ACHN (cell line): ENCODE data around the gene CXorf49B.
"Not testable (repeated sequence)": the region's sequence is repeated elsewhere in the genome, so short reads cannot be mapped to it uniquely, and the experiment has no call there.

Source experiments
- DNase-seq: peaks from one replicate; pipeline ENCODE4 v3.0.0-alpha.2; 2015
- in situ Hi-C: cut with HindIII; loops from 2 replicates; pipeline ENCODE4 v1.10.0; 2017; ENCODE audit warnings: low sequenced_read_pairs, low pct_ligation_motif_present, low pct_unique_long_range_greater_than_20kb

The CXorf49B gene

GRCh38 chrX:71763049-71763448 lies at the start of gene CXorf49B:
Gene CXorf49B, plus strand, starts transcription at chrX:71763349. Its CDS starts 75 bp downstream, at chrX:71763424.
- DNase-seq, in situ Hi-C loops: not testable (repeated sequence)

- DNase-seq, in situ Hi-C loops: not testable (repeated sequence)
Observed at GRCh38 chrX:71714064-71714463, 49.1 kb upstream of the CXorf49B start.

GRCh38 chrX:71715551-71715950 lies 47.6 kb upstream of the CXorf49B start:
- DNase-seq, result not testable (repeated sequence)

GRCh38 chrX:71716323-71716722 lies 46.8 kb upstream of the CXorf49B start:
- DNase-seq, in situ Hi-C loops: not testable (repeated sequence)

More at GRCh38 chrX:71715551-71715950, 47.6 kb upstream of the CXorf49B start:
- in situ Hi-C loops, result not testable (repeated sequence)

- in situ Hi-C loops, DNase-seq: not testable (repeated sequence)
Observed at GRCh38 chrX:71718185-71718584, 45.0 kb upstream of the CXorf49B start, which contains the start of gene CXorf49. Gene CXorf49, minus strand, starts transcription at chrX:71718285. Its CDS starts 134 bp downstream, at chrX:71718151.

GRCh38 chrX:71719195-71719594 lies 44.0 kb upstream of the CXorf49B start:
- DNase-seq, in situ Hi-C loops: not testable (repeated sequence)

- in situ Hi-C loops, DNase-seq: not testable (repeated sequence)
Observed at GRCh38 chrX:71720289-71720886, 42.8 kb upstream of the CXorf49B start.

- DNase-seq, in situ Hi-C loops: not testable (repeated sequence)
Observed at GRCh38 chrX:71760688-71761281, 2.4 kb upstream of the CXorf49B start.

- DNase-seq, in situ Hi-C loops: not testable (repeated sequence)
Observed at GRCh38 chrX:71764832-71765231, 1.7 kb downstream of the CXorf49B start.

GRCh38 chrX:71765613-71766012 lies 2.5 kb downstream of the CXorf49B start:
- DNase-seq, in situ Hi-C loops: not testable (repeated sequence)

GRCh38 chrX:71767134-71767533 lies 4.0 kb downstream of the CXorf49B start:
- in situ Hi-C loops, DNase-seq: not testable (repeated sequence)

- DNase-seq, in situ Hi-C loops: not testable (repeated sequence)
Observed at GRCh38 chrX:71778322-71778721, 15.2 kb downstream of the CXorf49B start.

- DNase-seq, in situ Hi-C loops: not testable (repeated sequence)
Observed at GRCh38 chrX:71782225-71782949, 19.2 kb downstream of the CXorf49B start.

- DNase-seq, in situ Hi-C loops: not testable (repeated sequence)
Observed at GRCh38 chrX:71782950-71783299, 19.8 kb downstream of the CXorf49B start.

- DNase-seq, in situ Hi-C loops: not testable (repeated sequence)
Observed at GRCh38 chrX:71783569-71784347, 20.6 kb downstream of the CXorf49B start.

GRCh38 chrX:71784348-71784983 lies 21.3 kb downstream of the CXorf49B start:
- in situ Hi-C loops, DNase-seq: not testable (repeated sequence)

GRCh38 chrX:71806450-71806849 lies 43.3 kb downstream of the CXorf49B start:
- in situ Hi-C loops, DNase-seq: not testable (repeated sequence)

GRCh38 chrX:71809886-71810285 lies 46.7 kb downstream of the CXorf49B start:
- DNase-seq, result no peak
- in situ Hi-C loops, result no loop called here
